Thymus (tissue), 11 donors: ENCODE measurements around the gene KSR1. TPM values are rescaled to one million over a fixed set of nuclear protein-coding genes. Genes with fewer than 3 reads are reported as not detected.

Experiments used
- DNase-seq, 9 donors: peaks; one replicate each; pipeline ENCODE4 v3.0.0-alpha.2; 2013; ENCODE audit warnings: low spot score in 9 of 9, low read depth in 6 of 9, missing footprints in 1 of 9
- H3K27ac ChIP-seq, 2 donors: one replicate each; pipeline ENCODE4 v1.5.1; 2013; ENCODE audit warnings: control low read depth in 1 of 2, low read depth in 1 of 2, low read length in 1 of 2, mild to moderate bottlenecking in 1 of 2, moderate library complexity in 1 of 2
- H3K27me3 ChIP-seq, 2 donors: one replicate each; pipeline ENCODE4 v1.5.1; 2013; ENCODE audit warnings: low read length in 1 of 2; ENCODE audit not compliant: control insufficient read depth in 2 of 2, insufficient read depth in 1 of 2
- H3K36me3 ChIP-seq, 2 donors: one replicate each; pipeline ENCODE4 v1.5.1; 2013; ENCODE audit warnings: low read length in 1 of 2, mild to moderate bottlenecking in 1 of 2, moderate library complexity in 1 of 2; ENCODE audit not compliant: control insufficient read depth in 2 of 2, insufficient read depth in 2 of 2
- H3K4me1 ChIP-seq, 2 donors: one replicate each; pipeline ENCODE4 v1.5.1; 2013; ENCODE audit warnings: low read length in 2 of 2; ENCODE audit not compliant: control insufficient read depth in 2 of 2, insufficient read depth in 2 of 2
- H3K4me3 ChIP-seq, 2 donors: one replicate each; pipeline ENCODE4 v1.5.1; 2013; ENCODE audit warnings: low read length in 2 of 2, control low read depth in 1 of 2, mild to moderate bottlenecking in 1 of 2
- H3K9me3 ChIP-seq, 2 donors: one replicate each; pipeline ENCODE4 v1.5.1; 2013; ENCODE audit warnings: low read length in 1 of 2, mild to moderate bottlenecking in 1 of 2; ENCODE audit not compliant: control insufficient read depth in 2 of 2, insufficient read depth in 1 of 2
- WGBS: extraction: QIAGEN DNeasy Blood & Tissue Kit; methylation state at CpG from one replicate; pipeline ENCODE4 v1.1.7; 2013; 5-methylcytosine and 5-hydroxymethylcytosine counted together
- polyA plus RNA-seq: library from polyadenylated mRNA; stranded (reverse); fragments of 200-250 nt; gene quantifications from one replicate; pipeline ENCODE4 v1.2.3, GENCODE V29; 2013
- total RNA-seq: library from RNA; stranded (reverse); fragments of 120-200 nt; gene quantifications from one replicate; pipeline ENCODE4 v1.2.4, GENCODE V29; 2013
- donor health status: healthy.

The KSR1 gene
- total and polyA plus RNA-seq, 2 donors, result 12.5 to 32.8 TPM

DNA sequence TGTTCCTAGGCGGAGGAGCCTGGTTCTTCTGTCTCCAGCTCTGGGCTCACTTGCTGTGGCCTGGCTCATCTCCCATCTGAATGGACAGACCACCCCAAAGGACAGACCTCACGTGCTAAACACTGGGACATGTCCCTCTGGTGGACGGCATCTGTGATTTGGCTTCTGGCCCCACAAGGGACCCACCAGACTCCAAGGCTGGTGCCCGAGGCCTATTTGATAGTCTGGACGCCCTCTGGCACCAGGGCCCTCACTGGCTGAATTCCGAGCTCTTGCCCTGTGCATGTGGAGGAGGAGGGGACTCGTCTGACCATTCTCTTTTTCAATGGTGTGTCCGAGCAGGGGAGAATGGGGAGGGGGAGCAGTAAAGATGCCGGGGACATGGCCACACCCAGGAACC lies 112.0 kb downstream of the KSR1 start:
- H3K36me3 ChIP-seq, result no peaks in the 10 kb centered on the region
- peaks cover 1 to 4% of the 10 kb centered on the region in 2 donors for H3K9me3 ChIP-seq
- no peaks in the 10 kb centered on the region for H3K27me3 ChIP-seq
- no peak overlapping the region for H3K27ac ChIP-seq
- 96% methylated on average over 9 of the region's 9 CpGs for WGBS
- DNase-seq, result no peak
- H3K4me1 ChIP-seq, result peaks cover 0 to 32% of the 10 kb centered on the region in 2 donors
- no peak overlapping the region for H3K4me3 ChIP-seq

- peaks cover 0 to 29% of the 10 kb centered on the region in 2 donors for H3K4me1 ChIP-seq
- no peak overlapping the region for H3K27ac ChIP-seq
These were observed 112.6 kb downstream of the KSR1 start for GRCh38 chr17:27568811-27569210.

GRCh38 chr17:27569257-27569722 lies 113.0 kb downstream of the KSR1 start:
- Histone ChIP-seq H3K36me3 (no peaks in the 10 kb centered on the region), H3K4me1 (peaks cover 0 to 27% of the 10 kb centered on the region in 2 donors), H3K27me3 (no peaks in the 10 kb centered on the region), H3K27ac (no peak overlapping the region), H3K4me3 (no peak overlapping the region), H3K9me3 (peaks cover 1 to 3% of the 10 kb centered on the region in 2 donors)
- WGBS, result 93% methylated on average over 6 of the region's 6 CpGs
- peak in 4 of 9 donors; percentile 20 to 48 (median 38) for DNase-seq

More at GRCh38 chr17:27568811-27569210, 112.6 kb downstream of the KSR1 start:
- no peak for DNase-seq
- peaks cover 1 to 4% of the 10 kb centered on the region in 2 donors for H3K9me3 ChIP-seq
- WGBS, result 95% methylated on average over 5 of the region's 5 CpGs
- H3K4me3 ChIP-seq, result no peak overlapping the region
- H3K27me3 ChIP-seq, result no peaks in the 10 kb centered on the region
- H3K36me3 ChIP-seq, result no peaks in the 10 kb centered on the region

DNA sequence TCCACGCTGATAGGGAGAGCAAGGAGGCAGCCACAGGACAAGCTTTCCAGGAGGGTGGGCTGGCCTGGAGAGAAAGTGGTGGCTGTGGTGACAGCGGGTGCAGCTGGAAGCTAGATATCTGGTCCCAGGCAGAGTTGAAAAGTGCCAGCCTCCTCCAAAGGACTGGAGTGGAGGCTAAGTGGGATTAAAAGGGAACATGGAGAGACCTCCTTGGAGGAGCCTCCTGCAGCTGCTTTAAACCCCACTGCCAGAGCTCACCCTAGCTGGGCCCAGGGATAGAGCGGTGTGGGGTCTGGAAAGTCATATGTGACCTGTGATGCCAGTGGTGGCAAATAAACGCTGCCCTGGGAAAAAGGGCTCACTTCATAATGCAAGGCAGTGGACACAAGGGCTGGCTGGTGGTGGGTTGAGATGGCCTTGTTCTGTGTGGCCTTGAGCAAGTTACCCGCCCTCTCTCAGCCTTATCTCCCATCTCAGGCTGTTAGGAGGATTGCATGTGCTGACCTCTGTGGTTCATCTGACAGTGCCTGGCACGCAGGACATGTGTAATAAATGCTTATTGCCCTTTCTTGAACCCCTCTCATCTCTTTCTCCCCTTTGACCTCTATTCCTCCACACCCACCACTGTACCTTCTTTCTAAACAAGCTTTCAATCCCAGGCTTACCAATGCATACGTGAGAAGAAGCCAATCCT lies 113.8 kb downstream of the KSR1 start:
- Histone ChIP-seq H3K9me3 (no peaks in the 10 kb centered on the region), H3K4me1 (peaks cover 0 to 22% of the 10 kb centered on the region in 2 donors), H3K4me3 (no peak overlapping the region), H3K27me3 (no peaks in the 10 kb centered on the region), H3K36me3 (no peaks in the 10 kb centered on the region), H3K27ac (no peak overlapping the region)
- WGBS, result 98% methylated on average over 7 of the region's 7 CpGs
- DNase-seq, result no peak

- no peak overlapping the region for H3K27ac ChIP-seq
- H3K9me3 ChIP-seq, result no peaks in the 10 kb centered on the region
- H3K4me1 ChIP-seq, result peaks cover 0 to 22% of the 10 kb centered on the region in 2 donors
- DNase-seq, result no peak
- H3K4me3 ChIP-seq, result no peak overlapping the region
- 95% methylated on average over 7 of the region's 7 CpGs for WGBS
- no peaks in the 10 kb centered on the region for H3K27me3 ChIP-seq
- H3K36me3 ChIP-seq, result no peaks in the 10 kb centered on the region
These were observed 114.3 kb downstream of the KSR1 start for GRCh38 chr17:27570578-27570914.

- H3K4me3 ChIP-seq, result no peak overlapping the region
- 95% methylated on average over 12 of the region's 12 CpGs for WGBS
- H3K27me3 ChIP-seq, result no peaks in the 10 kb centered on the region
- no peak for DNase-seq
- no peaks in the 10 kb centered on the region for H3K9me3 ChIP-seq
- no peak overlapping the region for H3K27ac ChIP-seq
- H3K36me3 ChIP-seq, result no peaks in the 10 kb centered on the region
- H3K4me1 ChIP-seq, result peaks cover 0 to 16% of the 10 kb centered on the region in 2 donors
These were observed 115.5 kb downstream of the KSR1 start for GRCh38 chr17:27571563-27572352.

DNA sequence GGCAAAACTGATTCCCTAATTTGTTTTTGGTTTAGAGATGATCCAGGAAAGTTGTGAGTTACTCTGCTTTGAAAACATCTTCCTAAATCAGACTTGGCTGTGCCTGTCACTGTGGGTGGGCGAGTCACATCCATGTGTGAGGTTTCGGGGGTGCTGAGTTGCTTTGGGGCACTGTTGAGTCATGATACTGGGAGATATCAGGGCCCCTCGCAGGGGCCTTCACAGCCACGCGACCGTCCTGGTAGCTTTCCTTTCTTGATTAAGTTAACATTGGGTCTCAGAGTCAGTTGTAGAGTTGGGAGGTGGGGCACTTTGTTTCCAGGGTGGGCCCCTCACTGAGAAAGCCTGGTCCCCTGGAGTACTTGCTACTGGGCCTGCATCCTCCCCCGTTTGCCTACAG lies 116.4 kb downstream of the KSR1 start:
- WGBS, result 96% methylated on average over 7 of the region's 7 CpGs
- Histone ChIP-seq H3K9me3 (no peaks in the 10 kb centered on the region), H3K27me3 (no peaks in the 10 kb centered on the region), H3K4me3 (no peak overlapping the region), H3K36me3 (no peaks in the 10 kb centered on the region), H3K27ac (no peak overlapping the region), H3K4me1 (peaks cover 0 to 13% of the 10 kb centered on the region in 2 donors)
- DNase-seq, result no peak

DNA sequence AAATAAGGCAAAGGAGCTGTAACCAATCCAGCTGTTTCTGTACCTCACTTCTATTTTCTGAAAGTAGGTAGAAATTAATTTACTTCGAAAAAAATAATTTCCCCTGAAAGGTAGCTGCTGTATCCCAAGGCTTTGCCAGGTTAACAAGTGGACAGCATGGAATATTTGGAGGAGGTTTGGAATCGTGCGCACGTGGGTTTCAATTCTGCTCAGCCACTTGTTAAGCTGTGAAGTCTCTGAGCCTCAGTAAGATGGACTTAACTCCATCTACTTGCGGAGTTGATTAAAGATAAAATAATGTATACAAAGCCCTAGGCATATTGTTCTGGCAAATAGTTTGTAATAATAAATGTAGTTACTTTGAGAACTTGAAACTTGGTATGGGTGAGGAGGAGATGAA lies 117.3 kb downstream of the KSR1 start:
- Histone ChIP-seq H3K4me1 (peaks cover 0 to 9% of the 10 kb centered on the region in 2 donors), H3K9me3 (no peaks in the 10 kb centered on the region), H3K36me3 (no peaks in the 10 kb centered on the region), H3K27me3 (no peaks in the 10 kb centered on the region), H3K27ac (no peak overlapping the region), H3K4me3 (no peak overlapping the region)
- WGBS, result 97% methylated on average over 5 of the region's 5 CpGs
- DNase-seq, result no peak

DNA sequence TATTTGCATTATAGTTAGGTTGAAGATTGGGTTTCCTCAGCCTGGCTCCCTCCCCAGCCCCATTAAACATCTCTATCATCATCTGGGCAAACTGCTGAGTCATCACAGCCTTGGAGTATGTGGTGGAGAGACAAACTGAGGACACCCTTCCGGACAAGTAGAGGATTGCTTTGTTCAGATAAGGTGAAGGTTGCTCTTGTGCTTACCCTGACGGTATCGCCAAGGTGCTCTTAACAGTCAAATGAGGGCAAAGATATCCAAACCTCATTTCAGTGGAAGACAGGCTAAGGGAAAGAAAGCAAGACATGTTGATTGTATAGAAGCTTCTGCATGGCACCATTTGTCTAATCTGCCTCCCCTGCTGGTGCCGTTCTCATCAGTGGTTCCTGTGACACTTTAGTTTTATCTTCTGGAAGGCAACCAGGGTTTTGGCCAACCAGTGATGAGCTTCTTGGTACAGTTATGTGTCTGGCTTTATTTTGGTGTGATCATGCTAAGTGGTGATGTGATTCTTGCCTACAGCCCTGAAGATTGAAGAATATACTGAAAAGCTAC lies 117.8 kb downstream of the KSR1 start:
- Histone ChIP-seq H3K27ac (no peak overlapping the region), H3K9me3 (no peaks in the 10 kb centered on the region), H3K36me3 (no peaks in the 10 kb centered on the region), H3K4me3 (no peak overlapping the region), H3K27me3 (no peaks in the 10 kb centered on the region), H3K4me1 (peaks cover 0 to 10% of the 10 kb centered on the region in 2 donors)
- 71% methylated on average over 4 of the region's 4 CpGs for WGBS
- no peak for DNase-seq
